Hepatocyte (in vitro differentiated cells): Measurements from ENCODE around the gene COPB1. TPM values are rescaled to one million over a fixed set of nuclear protein-coding genes. Genes with fewer than 3 reads are reported as not detected.

Experiments used
- DNase-seq: peaks from one replicate; pipeline ENCODE4 v3.0.0-alpha.2; 2016; ENCODE audit warnings: low spot score
- H2AFZ ChIP-seq: fragments of 200-600 bp; sonication (generic); 2 replicates; pipeline ENCODE4 v1.6.0; 2016; ENCODE audit warnings: antibody characterized with exemption, mild to moderate bottlenecking
- H3K27ac ChIP-seq: fragments of 200-600 bp; sonication (generic); 2 replicates; pipeline ENCODE4 v1.5.1; 2016; ENCODE audit warnings: mild to moderate bottlenecking
- H3K27me3 ChIP-seq: fragments of 200-600 bp; sonication (generic); 2 replicates; pipeline ENCODE4 v1.6.1; 2016
- H3K36me3 ChIP-seq: fragments of 200-600 bp; sonication (generic); replicated peaks from 2 replicates; pipeline ENCODE4 v1.5.1; 2016; ENCODE audit warnings: low read depth; ENCODE audit not compliant: insufficient read depth
- H3K4me1 ChIP-seq: fragments of 200-600 bp; sonication (generic); 2 replicates; pipeline ENCODE4 v1.5.1; 2016; ENCODE audit warnings: mild to moderate bottlenecking, moderate library complexity; ENCODE audit not compliant: insufficient read depth
- H3K4me2 ChIP-seq: fragments of 200-600 bp; sonication (generic); 2 replicates; pipeline ENCODE4 v1.6.0; 2016
- H3K4me3 ChIP-seq: fragments of 200-600 bp; sonication (generic); 2 replicates; pipeline ENCODE4 v1.5.1; 2016; ENCODE audit warnings: mild to moderate bottlenecking
- H3K79me2 ChIP-seq: fragments of 200-600 bp; sonication (generic); 2 replicates; pipeline ENCODE4 v1.6.0; 2017; ENCODE audit warnings: mild to moderate bottlenecking
- H3K9me2 ChIP-seq: fragments of 200-600 bp; sonication (generic); replicated peaks from 2 replicates; pipeline ENCODE4 v1.6.0; 2017; ENCODE audit warnings: mild to moderate bottlenecking; ENCODE audit not compliant: insufficient read depth
- H3K9me3 ChIP-seq: fragments of 200-600 bp; sonication (generic); 2 replicates; pipeline ENCODE4 v1.5.1; 2016; ENCODE audit warnings: low read depth, mild to moderate bottlenecking
- H4K20me1 ChIP-seq: fragments of 200-600 bp; sonication (generic); 2 replicates; pipeline ENCODE4 v1.6.0; 2016; ENCODE audit warnings: mild to moderate bottlenecking; ENCODE audit not compliant: insufficient read depth, poor library complexity, severe bottlenecking
- EZH2 ChIP-seq: fragments of 200-600 bp; sonication (generic); IDR thresholded peaks from 2 replicates; pipeline ENCODE4 v1.6.1; 2016; ENCODE audit warnings: antibody characterized with exemption, mild to moderate bottlenecking, borderline replicate concordance
- EZH2phosphoT487 ChIP-seq: fragments of 200-600 bp; sonication (generic); IDR thresholded peaks from one replicate; pipeline ENCODE4 v1.6.1; 2018; ENCODE audit warnings: antibody characterized with exemption, mild to moderate bottlenecking, low read depth, moderate library complexity; ENCODE audit not compliant: unreplicated experiment, severe bottlenecking
- WGBS: methylation state at CpG from one replicate; pipeline ENCODE4 v1.1.6; 2016; ENCODE audit warnings: low lambda C conversion rate; ENCODE audit errors: missing lambda C conversion rate; 5-methylcytosine and 5-hydroxymethylcytosine counted together
- polyA plus RNA-seq: library from polyadenylated mRNA; unstranded; fragments of >200 nt; fragmentation: Nextera tagmentation; extraction: Ambion mirVana; gene quantifications from 2 replicates; pipeline ENCODE4 v1.2.1, GENCODE V29; 2016
- total RNA-seq: library from RNA; depleted of rRNA; stranded (reverse); fragments of >200 nt; gene quantifications from 2 replicates; pipeline ENCODE4 v1.2.3, GENCODE V29; 2014
- TF ChIP-seq, protein P1 (sequence below): fragments of 200-600 bp; sonication (generic); IDR thresholded peaks from 2 replicates; pipeline ENCODE4 v1.5.1; 2016; ENCODE audit warnings: antibody characterized with exemption, mild to moderate bottlenecking; ENCODE audit not compliant: poor library complexity

Gene COPB1
- total and polyA plus RNA-seq, 2 experiments from 2014 or later = 87.5 to 228 TPM

DNA sequence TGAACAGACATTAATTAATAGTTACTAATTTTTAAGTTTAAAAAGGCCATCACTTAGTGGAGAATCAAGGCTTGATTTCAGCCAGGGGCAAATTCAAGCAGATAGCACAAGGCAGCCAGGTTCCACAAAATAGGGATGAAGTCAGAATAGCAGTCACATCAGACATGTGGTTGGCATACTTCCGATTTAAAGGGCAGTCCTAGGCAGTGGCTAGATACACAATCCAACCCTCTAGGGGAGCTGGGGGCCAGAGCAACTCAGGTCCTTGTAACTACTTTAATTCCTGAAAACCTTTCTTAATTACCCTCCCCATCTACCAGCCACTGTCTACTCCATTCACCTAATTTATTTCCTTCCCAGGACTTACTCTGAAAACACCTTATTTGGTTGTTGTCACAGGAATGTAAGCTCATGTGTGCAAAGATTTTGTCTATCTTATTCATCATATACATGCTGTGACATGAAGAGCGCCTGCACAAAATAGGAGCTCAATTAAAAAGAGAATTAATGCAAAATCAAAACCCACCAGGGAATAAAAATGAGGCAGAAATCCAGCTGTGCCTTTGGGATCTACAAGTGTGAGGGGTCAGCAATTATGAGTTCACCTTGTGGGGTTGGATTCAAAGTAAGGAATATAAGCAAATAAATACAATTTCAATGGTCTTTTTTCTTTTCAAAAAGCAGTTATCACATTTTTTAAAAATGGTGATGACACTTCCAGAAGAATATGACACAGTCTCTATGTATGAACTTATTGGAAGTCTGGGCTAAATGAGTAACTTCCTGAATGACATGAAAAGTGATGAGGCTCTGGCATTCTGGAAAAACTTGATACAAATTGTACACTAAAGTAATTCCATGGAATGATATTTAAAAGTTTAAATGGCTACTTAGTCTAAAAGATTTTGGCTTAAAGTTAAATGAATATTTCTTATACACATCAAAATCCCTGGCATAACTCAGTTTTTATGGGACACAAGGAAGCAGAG is 53.8 kb downstream of the COPB1 start:
- Histone ChIP-seq H3K36me3 (no peaks in the 10 kb centered on the region), H3K27me3 (no peaks in the 10 kb centered on the region), H3K4me3 (no peak overlapping the region), H3K4me2 (no peak overlapping the region), H3K9me3 (no peaks in the 10 kb centered on the region), H3K9me2 (no peaks in the 10 kb centered on the region), H3K4me1 (no peaks in the 10 kb centered on the region), H4K20me1 (no peaks in the 10 kb centered on the region), H2AFZ (no peak overlapping the region), H3K79me2 (no peaks in the 10 kb centered on the region), H3K27ac (no peak overlapping the region)
- no peak for DNase-seq
- TF ChIP-seq EZH2phosphoT487 (no peak), EZH2 (no peak)
- TF ChIP-seq, protein P1, sequence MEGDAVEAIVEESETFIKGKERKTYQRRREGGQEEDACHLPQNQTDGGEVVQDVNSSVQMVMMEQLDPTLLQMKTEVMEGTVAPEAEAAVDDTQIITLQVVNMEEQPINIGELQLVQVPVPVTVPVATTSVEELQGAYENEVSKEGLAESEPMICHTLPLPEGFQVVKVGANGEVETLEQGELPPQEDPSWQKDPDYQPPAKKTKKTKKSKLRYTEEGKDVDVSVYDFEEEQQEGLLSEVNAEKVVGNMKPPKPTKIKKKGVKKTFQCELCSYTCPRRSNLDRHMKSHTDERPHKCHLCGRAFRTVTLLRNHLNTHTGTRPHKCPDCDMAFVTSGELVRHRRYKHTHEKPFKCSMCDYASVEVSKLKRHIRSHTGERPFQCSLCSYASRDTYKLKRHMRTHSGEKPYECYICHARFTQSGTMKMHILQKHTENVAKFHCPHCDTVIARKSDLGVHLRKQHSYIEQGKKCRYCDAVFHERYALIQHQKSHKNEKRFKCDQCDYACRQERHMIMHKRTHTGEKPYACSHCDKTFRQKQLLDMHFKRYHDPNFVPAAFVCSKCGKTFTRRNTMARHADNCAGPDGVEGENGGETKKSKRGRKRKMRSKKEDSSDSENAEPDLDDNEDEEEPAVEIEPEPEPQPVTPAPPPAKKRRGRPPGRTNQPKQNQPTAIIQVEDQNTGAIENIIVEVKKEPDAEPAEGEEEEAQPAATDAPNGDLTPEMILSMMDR = no peak
- 88% methylated on average over 2 of the region's 2 CpGs for WGBS

DNA sequence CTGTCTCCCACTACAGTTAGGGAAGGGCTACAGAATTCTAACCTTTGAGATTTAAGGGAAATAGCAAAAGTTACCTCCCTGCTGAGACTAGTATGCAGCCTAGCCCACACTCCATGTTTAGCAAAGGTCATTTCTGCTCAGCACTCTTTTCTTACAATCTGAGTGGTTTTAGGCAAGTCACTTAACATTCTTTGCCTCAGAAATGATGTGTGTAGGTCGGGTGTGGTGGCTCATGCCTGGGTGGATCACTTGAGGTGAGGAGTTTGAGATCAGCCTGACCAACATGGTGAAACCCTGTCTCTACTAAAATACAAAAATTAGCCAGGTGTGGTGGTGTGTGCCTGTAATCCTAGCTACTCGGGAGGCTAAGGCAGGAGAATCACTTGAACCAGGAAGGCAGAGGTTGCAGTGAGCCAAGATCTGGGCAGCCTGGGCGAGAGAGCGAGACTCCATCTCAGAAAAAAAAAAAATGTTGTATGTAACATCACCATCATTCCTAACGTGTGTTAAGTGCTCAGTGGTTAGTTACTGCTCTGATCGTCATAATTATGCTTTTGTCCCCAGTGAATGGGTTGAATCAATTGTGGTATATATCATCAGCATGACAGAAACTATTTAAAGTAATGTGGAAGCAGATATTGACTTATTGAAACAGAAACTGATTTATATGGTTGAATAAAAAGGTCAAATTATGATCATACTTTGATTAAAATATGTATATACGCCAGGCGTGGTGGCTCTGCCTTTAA is 55.0 kb downstream of the COPB1 start:
- TF ChIP-seq, protein P1 = no peak
- TF ChIP-seq EZH2phosphoT487 (no peak), EZH2 (no peak)
- Histone ChIP-seq H3K9me3 (no peaks in the 10 kb centered on the region), H3K79me2 (no peaks in the 10 kb centered on the region), H3K4me2 (no peak overlapping the region), H3K4me1 (no peaks in the 10 kb centered on the region), H4K20me1 (no peaks in the 10 kb centered on the region), H3K36me3 (no peaks in the 10 kb centered on the region), H3K27me3 (no peaks in the 10 kb centered on the region), H3K4me3 (no peak overlapping the region), H3K9me2 (no peaks in the 10 kb centered on the region), H3K27ac (no peak overlapping the region), H2AFZ (no peak overlapping the region)
- 89% methylated on average over 8 of the region's 8 CpGs for WGBS
- no peak for DNase-seq

DNA sequence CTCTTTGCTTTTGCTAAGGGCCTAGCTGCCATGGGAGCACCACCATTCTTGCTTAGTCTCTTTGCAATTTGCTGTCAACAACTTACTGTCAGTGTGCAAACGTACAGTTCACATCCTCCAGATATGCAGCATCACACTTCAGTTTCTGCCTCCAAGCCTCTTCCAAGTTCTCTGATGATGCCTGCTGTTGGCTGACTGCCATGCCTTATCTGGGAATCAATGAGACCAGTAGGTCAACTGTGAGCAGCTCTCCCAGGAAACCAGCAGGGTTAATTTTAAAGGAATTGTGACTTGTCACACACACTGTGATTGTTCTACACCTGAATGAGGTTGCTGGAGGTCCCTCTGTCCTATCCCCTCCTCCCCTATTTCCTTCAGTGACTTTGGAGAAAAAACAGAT is 56.0 kb downstream of the COPB1 start:
- no peaks in the 10 kb centered on the region for H3K79me2 ChIP-seq
- DNase-seq = peak; percentile 52
- no peaks in the 10 kb centered on the region for H4K20me1 ChIP-seq
- no peak overlapping the region for H3K4me3 ChIP-seq
- no peaks in the 10 kb centered on the region for H3K4me1 ChIP-seq
- H3K36me3 ChIP-seq = no peaks in the 10 kb centered on the region
- no peaks in the 10 kb centered on the region for H3K9me3 ChIP-seq
- 50% methylated on average over 1 of the region's 1 CpG for WGBS
- H3K27ac ChIP-seq = no peak overlapping the region
- no peaks in the 10 kb centered on the region for H3K9me2 ChIP-seq
- H2AFZ ChIP-seq = no peak overlapping the region
- TF ChIP-seq EZH2 (no peak), EZH2phosphoT487 (no peak)
- TF ChIP-seq, protein P1 = no peak
- no peak overlapping the region for H3K4me2 ChIP-seq
- H3K27me3 ChIP-seq = no peaks in the 10 kb centered on the region
